ENCODE measurements around the gene PLAGL1.

- TF ChIP-seq EZH2phosphoT487 (IDR thresholded peaks at IDR 0.05; ENCODE audit: low read depth, severe bottlenecking, unreplicated experiment) (no peak), CTCF (IDR thresholded peaks at IDR 0.05; ENCODE audit: poor library complexity) (no peak)
Measured at GRCh38 chr6:144027932-144028587, 20.0 kb upstream of the PLAGL1 start.

All from hepatocyte (in vitro differentiated cells).